Measurements from ENCODE around the gene ITFG2.

The ITFG2 gene

GRCh38 chr12:2833810-2834209 is 21.3 kb downstream of the ITFG2 start:
- no peak for TF ChIP-seq CTCF (IDR thresholded peaks at IDR 0.05; ENCODE audit: low read depth, low read length)

DNA sequence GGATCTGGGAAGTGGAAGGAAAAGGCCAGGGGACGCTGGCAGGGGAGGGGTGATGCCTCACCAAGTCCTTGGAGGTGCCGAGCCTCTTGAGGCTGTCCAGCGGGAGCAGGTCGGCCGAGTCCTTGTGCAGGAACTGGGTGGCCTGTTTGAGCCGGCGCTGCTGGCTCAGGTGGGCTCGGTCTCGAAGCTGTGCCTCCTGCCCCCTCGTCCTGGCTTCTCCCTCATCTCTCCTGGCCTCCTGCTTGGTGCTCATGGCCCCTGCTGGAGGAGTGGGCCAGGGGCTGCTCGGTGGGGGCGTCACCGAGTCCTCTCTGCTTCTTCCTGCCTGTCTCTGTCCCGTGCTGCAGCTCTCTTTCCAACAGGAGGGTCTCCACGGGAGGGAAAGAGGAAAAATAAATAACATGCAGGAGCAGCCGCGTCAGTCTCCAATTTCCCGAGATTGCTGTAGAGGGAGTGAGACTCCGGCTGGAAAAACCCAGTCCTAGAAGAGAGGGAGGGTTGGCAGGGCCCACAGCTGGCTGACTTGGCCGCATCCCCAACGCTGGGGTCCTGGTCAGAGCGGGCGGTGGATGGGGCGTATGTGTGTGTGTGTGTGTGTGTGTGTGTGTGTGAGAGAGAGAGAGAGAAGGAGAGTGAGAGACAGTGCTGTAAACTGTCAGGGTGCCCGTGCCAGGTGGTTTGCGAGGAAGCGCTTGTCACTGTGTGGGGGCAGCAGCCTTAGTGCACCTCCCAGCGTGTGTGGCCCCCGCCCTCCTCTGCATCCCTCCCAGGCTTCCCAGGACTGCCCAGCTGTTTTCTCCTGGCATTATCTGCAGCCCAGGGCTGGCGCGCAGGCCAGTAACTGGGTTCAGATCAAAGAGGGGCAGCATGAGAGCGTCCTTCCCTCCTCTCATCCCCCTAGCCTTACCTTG is 22.4 kb downstream of the ITFG2 start, which contains the start of gene NRIP2:
TSS of gene NRIP2 (minus strand) at position 455 of the 911 bp plus-strand sequence. CDS start at position 403, 52 bp downstream.
- no peak; the same call in none of the 2 replicates for TF ChIP-seq CTCF (IDR thresholded peaks at IDR 0.05; ENCODE audit: low read depth, low read length)
- DNase-seq (ENCODE audit: extremely low read depth, low read depth) = no peak

More at GRCh38 chr12:2833810-2834209, 21.3 kb downstream of the ITFG2 start:
- no peak for DNase-seq (ENCODE audit: extremely low read depth, low read depth)

- DNase-seq (ENCODE audit: extremely low read depth, low read depth) = no peak
- TF ChIP-seq CTCF (IDR thresholded peaks at IDR 0.05; ENCODE audit: low read depth, low read length) = no peak
Measured at GRCh38 chr12:2835691-2836403, 23.4 kb downstream of the ITFG2 start.

GRCh38 chr12:2836574-2836973 is 24.1 kb downstream of the ITFG2 start:
- no peak for DNase-seq (ENCODE audit: extremely low read depth, low read depth)
- no peak for TF ChIP-seq CTCF (IDR thresholded peaks at IDR 0.05; ENCODE audit: low read depth, low read length)

DNA sequence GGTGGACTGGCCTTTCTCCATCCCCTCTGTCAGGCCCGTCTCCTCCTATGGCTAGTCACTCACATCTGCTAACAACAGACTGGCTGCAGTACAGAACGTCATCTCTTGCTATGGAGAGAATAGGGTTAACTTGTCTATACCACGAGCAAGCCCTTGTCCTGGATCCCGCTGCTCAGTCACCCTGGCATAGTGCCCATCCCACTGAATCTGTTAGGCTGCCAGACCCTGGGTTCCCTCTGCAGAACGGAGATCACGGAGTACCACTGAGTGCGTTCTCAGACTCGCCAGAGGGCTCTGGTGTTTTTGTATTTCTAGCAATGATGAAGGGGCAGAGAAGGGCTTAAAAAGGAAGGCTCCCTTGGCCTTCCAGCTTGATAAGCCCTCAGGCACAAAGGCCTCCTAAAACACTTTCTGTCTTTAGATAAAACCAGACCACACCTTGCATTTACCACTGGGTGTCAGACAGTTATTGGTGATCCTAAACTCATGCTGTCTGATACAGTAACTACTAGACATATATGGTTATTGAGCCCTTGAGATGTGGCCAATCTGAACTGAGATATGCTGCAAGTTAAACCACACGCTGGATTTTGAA is 28.7 kb downstream of the ITFG2 start:
- no peak for TF ChIP-seq CTCF (IDR thresholded peaks at IDR 0.05; ENCODE audit: low read depth, low read length)
- DNase-seq (ENCODE audit: extremely low read depth, low read depth) = no peak

GRCh38 chr12:2842948-2843347 is 30.5 kb downstream of the ITFG2 start:
- no peak for TF ChIP-seq CTCF (IDR thresholded peaks at IDR 0.05; ENCODE audit: low read depth, low read length)
- no peak for DNase-seq (ENCODE audit: extremely low read depth, low read depth)

Measured in AG09319 (cell line).